HG02759 (cell line): ENCODE results near the gene ABHD16B.
"Not testable (repeated sequence)": the region's sequence is repeated elsewhere in the genome, so short reads cannot be mapped to it uniquely, and the experiment has no call there.

Experiments used
- ATAC-seq: cut with Tn5 transposase; IDR thresholded peaks from one replicate; pipeline ENCODE4 v1.9.1; 2021; ENCODE audit warnings: mild to moderate bottlenecking, moderate library complexity; ENCODE audit not compliant: unreplicated experiment

Gene ABHD16B

DNA sequence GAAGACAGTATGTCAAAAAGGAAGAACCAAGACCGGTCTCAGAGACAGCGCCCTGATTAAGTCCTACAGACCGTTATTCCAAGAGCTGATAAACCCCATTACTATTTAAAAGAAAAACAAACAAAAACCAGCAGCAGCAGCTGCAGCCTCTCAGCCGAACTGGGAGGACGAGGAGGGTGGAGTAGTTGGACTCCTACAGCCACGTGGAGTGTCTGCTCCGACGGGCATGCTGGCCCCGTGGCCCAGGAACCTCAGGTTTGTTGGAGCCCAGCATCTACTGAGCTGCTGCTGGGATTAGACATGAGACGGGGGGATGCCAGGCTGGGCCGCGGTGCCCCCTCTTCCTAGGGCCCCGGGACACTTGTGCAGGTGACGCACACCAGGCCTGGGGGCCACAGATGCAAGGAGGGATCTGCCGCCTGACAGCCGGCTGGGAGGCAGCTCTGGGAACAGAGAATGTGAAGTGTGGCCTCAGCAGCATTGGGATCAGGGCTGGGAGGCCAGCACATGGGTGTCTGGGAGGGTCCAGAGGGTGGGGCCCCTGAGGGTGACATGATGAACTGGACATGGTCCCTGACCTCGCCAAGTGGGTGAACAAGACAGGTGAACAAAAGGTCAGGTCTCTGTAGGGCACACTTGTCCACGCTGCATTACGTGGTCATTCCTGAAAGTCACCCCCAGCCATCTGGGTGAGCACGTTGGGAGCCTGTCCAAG, 27.4 kb upstream of the ABHD16B start:
- no peak for ATAC-seq

DNA sequence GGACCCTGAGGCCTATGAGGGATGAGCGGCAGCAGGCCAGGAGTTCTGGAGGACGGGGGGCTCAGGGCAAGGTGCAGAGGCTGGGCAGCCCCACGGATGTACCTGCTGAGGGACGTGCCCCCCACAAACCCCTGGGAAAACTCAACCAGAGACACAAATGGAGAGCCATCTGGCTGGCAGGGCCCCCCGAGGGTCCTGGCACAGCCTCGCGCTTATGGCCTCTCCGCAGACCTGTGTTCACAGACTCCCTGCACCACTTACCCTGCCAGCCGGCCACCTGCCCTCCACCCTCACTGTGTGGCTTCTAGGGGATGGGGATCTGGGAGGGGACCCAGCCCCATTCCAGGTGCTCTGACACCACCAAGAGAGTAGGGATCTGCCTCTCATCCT, 26.8 kb upstream of the ABHD16B start:
- no peak for ATAC-seq

DNA sequence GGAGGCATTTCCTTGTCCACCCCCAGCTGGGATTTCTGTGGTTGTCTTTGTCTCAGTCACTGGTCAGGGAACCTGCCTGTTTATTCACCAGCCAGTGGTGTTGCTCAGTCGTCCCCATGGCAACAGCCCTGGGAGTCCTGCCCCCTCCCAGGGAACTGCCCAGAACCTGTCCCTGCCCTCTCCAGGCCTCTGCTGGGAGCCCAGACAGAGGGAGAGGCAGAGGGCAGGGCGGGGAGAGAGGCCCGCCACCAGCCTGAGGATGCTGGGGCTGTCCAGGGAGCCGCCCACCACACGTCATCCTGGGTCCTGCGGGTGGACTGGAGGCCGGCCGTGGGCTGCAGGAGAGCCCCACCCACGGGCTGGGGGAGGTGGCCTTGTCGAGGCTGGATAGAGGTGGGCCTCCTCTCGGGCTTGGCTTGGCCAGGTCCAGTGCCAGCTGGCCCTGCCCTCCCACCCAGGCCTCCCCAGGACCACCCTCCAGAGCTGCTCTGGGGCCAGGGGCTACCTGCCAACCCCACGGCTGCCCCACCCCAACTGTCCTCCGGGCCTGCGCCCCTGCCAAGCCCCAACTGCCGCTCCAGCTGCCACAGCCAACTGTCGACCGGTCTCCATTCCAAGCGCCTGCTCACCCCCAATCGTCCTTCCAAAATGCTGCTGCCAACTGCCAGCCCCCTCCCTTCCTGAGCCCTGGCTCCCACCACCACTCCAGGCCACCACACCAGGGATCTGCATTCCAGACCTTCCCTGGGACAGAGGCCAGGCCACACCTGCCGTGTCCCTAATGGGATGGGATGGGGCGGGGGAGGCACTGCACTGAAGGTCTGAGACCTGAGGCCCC, 26.1 kb upstream of the ABHD16B start:
- no peak for ATAC-seq

DNA sequence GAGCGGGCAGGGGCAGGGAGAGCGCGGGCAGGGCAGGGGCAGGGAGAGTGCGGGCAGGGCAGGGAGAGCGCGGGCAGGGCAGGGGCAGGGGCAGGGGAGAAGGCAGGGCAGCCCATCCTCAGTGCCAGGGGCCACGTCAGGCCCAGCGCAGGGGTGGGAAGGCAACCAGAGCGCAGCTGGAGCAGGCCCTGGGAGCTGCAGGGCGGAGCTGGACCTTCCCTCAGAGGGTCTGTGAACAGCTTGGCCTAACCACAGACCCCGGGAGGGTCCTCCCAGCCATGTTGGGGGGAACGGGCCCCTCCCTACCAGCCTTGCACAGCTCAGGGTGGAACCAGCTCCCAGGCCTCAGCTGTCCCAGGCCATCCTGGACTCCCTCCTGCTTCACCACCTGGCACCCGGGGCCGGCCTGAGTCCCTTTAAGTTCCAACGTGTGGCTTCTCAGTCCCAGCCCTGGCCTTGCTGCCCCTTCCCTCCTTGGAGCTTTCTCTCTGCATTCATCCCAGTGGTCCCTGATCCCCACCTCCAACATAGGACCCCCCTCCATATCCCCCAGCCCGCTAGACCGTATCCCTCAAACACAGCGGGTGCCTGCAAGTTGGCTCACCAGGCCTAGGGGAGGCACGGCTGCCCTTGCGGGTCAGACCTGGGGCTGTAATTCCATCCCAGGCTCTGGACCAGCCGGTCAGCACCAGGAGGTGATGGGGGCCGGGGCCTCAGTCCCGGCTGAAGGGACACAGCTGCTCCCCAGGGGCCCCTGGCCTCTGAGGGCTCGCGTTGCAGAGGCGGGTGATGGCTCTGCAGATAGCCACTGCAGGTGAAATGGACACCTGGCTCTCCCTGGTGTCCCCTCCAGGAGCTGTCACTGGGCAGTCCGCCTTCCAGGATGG, 24.6 kb upstream of the ABHD16B start:
- no peak for ATAC-seq

DNA sequence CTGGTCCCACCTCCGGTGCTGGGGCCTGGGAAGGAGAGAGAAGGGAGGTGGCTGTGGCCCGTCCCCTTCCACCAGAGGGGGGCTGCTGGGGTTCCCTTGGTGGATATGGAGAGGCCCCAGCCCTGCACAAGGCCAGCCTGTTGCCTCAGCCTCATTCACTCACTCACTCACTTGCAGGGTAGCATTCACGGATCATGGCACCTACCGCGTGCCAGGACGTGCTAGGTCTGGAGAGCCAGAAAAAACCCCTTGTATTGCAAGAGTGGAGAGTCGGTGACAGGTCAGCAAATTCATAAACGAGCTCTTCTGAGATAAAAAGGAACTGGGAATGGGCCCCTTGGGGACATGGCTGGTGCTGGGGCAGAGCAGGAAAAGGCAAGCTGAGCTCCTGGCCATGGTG, 23.8 kb upstream of the ABHD16B start:
- ATAC-seq, result no peak

DNA sequence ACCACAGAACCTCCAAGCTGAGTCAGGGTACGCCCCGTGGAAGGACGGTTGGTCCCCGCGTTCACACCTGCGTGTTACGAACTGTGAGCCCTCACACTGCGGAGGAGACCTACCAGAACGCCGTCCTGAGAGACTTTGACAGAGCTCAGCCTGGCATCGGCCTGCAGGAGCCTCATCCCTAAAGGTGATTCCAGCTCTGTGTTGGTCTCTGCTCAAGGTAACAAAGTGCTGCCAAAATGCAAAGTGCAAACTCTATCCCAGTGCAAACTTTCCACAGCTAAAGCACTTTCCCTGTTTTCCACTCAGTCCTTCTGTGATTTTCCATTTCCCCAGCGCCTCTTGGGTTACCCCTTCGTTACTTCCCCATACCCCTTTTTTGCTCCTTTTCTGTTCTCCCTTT, 21.7 kb upstream of the ABHD16B start:
- no peak for ATAC-seq

DNA sequence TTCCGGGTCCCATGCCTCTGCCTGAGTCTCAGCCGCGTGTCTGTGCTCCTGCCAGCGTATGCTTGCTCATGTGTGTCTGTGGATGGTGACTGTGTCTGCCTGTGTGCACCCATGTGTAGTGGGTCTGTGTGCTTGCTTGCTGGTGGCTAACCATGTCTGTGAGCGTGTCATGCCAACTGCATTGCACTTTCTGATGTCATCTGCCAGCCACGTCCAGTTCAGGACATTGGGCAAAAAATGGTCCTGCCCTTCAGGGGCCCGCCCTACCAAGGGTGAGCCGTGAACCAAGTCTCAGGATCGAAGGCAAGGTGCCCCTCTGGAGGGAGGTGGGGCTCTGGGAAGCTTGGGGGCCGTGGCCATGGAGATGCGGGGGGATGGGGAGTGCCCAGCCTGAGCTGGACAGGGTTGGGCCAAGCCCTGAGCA, 20.9 kb upstream of the ABHD16B start:
- ATAC-seq, result no peak

DNA sequence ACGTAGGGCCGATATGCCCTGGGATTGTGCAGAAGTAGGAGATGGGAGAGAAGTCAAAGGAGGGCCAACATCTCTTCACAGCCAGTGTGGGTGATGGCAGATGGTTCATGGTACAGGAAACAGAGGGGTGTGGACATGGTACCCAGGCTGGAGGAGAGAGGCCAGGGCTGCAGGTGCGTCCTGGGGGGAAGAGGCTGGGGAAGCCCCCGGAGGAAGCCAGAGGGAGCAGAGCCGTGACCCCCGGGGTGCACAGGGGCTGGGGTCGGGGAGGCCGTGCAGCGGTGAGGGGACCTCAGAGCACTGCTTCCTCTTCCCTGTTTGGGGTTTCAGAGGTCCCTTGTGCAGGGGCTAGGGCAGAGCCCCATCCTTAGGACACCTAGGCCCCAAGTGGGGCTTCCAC, 19.0 kb upstream of the ABHD16B start:
- no peak for ATAC-seq

DNA sequence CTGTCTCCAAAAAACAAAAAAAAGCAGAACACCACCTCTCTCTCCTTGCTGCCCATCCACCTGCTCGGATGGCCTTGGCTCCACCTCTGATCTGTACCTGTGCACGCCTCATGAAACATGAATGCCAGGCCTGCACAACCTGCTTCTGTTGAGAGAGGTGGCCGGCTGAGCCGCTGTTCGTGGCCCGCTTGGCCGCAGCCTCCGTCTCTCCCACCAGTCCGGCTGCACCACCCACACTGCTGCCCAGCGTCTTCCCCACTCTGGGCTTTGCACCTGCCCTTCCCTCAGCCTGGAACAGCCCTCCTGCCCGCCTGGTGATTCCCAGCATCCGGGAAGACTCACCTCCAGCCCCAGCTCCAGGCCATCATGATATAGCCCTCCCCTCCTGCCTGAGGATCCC, 18.1 kb upstream of the ABHD16B start:
- ATAC-seq, result no peak

DNA sequence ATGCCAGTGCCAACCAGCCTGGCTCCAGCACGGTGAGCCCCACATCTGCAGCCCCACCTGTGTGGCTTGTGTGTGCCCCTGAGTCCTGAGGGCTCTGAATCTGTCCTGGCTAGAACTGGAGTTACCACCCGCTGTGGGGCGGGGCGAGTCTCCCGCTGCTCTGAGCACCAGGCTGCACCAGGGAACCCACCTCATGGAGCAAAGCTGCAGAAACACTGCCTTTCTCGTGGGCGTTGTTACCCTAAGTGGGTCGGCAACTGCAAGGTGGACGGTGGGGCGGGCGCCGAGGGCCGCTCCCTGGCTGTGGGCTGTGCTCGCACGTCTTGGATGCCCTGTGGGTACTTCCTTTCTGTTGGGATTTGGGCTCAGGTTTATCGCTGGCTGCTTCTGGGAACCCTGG, 17.5 kb upstream of the ABHD16B start:
- no peak for ATAC-seq

DNA sequence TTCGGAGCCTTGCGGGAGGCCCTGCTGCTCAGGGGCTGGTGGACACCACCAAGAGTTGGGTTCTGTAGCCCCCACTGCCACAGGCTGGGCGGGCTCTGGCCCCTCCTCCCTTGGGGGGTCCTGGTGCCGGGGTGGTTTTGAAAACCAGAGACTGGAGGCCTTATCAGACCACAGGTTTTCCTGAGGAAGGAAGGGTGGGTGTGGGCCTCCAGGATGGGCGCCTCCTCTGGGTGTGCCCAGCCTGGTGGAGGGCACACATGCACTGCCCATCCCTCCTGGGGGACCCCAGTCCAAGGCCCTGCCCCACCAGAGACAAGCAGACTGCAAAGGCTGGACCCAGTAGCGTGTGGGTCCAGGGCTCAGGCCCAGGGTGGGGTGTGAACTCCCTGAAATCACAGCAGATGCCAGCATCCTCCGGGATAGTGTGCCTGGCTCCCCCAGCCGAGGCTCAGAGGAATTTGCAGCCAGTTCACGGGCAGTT, 16.7 kb upstream of the ABHD16B start:
- ATAC-seq, result no peak

DNA sequence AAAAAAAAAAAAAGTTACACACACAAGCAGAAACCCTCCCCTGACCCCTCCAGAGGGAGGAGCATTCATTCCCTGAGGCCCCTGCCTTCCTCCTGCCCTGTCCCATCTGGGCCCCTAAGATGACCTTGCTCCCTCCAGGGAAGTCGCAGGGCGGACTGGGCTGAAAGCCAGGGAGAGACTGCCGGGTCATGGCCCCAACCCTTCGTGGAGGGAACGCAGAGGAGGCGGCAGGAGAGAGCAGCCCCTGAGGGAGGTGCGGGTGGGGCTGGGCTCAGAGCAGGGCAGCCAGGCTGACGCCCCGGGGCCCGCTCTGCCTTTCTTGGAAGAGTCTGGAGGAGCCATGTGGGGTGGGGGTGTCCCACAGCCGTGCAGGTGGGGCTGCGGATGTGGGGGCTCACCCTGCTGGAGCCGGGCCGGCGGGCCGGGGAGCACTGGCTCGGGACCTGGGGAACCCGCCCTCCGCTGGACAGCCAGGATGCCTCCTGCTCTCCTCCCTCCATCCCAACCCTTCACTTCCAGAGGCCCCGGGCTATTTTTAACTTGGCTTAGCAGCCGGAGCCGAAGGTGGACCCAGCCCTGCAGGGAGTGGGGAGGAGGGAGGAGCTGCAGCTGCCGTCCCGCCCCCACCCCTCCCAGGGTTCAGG, 15.0 kb upstream of the ABHD16B start:
- ATAC-seq, result no peak

DNA sequence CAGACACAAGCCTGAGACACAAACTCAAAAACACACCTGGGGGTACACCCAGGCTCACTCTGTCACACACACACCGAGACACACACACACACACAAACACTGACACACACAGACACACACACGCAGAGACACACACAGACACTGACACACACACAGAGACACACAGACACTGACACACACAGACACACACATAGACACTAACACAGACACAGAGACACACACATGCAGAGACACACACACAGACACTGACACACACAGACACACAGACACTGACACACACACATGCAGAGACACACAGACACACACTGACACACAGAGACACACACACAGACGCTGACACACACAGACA, 14.4 kb upstream of the ABHD16B start:
- no peak for ATAC-seq

DNA sequence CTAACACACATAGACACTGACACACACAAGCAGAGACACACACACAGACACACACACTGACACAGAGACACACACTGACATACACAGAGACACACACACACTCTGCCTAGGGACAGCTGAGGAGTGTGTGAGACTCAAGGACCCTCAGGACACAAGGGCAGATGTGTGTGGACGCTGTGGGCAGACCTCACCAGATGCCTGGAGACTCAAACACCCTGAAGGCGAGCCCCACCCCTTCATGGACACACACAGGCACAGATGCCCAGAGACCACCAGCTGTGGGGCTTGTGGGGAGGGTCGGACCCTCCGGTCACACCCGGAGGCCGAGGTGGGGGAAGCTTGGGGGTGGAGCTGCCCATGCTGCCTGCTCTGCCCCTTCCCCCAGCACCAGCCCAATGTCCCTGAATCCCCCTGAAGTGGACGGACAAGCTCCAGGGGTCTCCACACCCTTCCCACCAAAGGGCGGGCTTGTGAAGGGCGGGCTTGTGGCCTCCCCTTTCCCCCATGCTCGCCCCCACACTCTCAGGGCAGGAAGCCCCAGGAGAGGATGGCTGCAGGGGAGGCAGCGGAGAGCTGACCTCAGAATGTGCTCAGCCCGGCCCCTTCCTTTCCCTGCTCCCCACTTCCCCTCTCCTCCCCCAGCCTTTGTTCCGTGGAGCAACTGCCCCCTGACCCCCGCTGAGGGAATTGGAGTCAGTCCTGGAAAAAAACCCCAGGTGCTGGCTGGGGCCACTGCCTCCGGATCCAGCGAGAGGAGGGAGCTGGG, 13.9 kb upstream of the ABHD16B start:
- ATAC-seq, result no peak

DNA sequence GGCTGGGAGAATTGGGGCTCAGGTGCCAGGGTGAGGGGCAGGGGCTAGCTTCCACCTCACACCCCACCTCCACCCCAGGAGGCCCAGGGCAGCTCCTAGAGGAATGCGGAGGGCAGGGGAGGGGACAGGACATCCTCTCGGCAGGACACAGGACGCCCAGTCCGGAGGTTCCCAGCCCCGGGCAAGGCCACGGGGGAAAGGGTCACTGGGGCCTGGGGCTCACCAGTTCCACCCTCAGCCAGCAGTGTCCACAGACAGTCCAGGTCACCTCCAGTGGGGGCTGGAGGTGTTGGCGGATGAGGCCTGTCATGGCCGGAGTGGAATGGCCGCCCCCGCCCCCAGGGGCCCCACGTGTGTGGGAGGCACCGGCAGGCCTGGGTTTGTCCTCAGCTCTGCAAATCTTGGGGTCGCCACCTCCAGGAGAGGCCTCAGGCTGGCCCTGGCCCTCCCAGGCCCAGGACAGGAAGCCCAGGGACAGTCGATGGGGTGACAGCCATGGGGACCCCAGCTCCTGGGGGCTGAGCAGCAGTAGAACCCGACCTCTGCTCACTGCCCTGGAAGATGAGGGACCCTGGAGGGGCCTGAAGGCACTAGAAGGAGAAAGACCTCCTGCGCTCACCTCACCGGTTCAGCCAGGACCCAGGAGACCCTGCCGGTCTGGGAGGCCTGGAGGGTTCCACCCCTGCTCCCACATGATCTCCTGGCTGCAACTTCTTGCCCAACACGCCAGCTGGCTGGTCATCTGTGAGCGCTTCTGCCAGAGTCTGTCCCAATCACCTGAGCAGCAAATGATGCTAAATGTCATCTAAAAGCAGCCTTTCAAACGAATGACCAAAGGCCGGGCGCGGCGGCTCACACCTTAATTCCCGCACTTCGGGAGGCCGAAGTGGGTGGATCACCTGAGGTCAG, 13.0 kb upstream of the ABHD16B start:
- ATAC-seq, result no peak

DNA sequence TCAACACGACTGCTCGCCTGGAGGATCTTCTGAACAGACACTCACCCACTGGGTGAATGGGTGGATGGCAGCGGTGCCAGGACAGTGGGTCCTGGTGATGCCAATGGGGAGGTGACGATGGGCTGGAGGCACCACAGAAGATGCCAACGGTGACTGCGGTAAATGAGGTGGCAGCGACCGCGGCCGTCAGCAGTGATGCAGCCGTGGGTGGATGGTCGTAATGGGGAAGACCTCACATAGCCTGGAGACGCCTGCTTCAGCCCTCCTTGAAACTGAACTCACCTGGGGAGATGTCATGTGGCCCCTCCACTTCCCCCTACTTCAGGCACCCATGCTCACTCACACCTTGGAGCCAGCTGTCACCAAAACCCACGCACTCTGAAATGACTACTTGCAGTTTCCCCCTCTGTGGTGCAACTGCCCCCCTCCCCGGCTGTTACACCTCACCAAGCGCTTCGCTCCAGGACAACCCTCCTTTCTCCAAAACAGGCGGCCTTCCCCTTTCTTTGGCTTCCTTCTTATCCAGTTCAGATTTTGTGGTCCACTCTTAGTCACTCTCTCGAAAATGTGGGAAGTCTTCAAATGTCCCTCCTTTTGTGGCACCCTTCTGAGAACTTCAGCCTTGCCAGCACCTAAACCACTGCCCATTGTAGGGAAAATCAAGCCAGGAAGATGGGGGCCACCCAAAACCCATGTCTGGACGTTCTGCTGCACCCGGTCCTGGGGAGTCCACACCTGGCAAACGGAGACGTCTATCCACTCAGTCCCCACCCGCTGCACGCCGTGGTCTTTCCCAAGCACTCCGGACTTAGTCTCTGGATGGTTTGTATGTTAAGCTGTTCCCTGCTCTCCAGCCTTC, 10.4 kb upstream of the ABHD16B start:
- peak; percentile 79 for ATAC-seq

DNA sequence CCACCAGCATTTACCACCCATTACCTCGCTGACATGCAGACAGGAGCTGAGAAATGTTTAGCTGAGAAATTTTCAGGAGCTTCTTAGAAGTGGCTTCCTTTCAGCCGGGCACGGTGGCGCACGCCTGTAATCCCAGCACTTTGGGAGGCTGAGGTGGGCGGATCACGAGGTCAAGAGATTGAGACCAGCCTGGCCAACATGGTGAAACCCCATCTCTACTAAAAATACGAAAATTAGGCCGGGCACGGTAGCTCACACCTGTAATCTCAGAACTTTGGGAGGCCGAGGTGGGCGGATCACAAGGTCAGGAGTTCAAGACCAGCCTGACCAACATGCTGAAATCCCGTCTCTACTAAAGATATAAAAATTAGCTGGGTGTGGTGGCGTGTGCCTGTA, 9.8 kb upstream of the ABHD16B start:
- ATAC-seq, result not testable (repeated sequence)

DNA sequence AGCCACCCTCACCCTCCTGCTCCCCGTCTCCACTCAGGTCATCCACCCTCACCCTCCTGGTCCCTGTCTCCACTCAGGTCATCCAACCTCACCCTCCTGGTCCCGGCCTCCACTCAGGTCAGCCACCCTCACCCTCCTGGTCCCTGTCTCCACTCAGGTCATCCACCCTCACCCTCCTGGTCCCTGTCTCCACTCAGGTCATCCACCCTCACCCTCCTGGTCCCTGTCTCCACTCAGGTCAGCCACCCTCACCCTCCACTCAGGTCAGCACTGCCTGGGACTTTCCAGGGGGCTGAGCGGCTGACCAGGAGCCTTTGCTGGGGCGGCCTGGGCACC, 7.6 kb upstream of the ABHD16B start:
- not testable (repeated sequence) for ATAC-seq
